CD14-positive monocyte (primary cell): ENCODE measurements around the gene TRIM29. TPM values are rescaled to one million over a fixed set of nuclear protein-coding genes. Genes with fewer than 3 reads are reported as not detected.

Source experiments
- DNase-seq, 3 donors: peaks; one replicate each; pipeline ENCODE4 v3.0.0-alpha.2; 2011 to 2022
- H2AFZ ChIP-seq: 2 replicates; pipeline ENCODE4 v1.6.0; 2012; ENCODE audit warnings: mild to moderate bottlenecking, low read depth, low read length, inconsistent platforms; ENCODE audit not compliant: insufficient read depth, poor library complexity, severe bottlenecking
- H3K27ac ChIP-seq, 2 donors: 1 replicate in 1 of 2; 2 replicates in 1 of 2; pipeline ENCODE4 v1.5.1; 2012 to 2013; ENCODE audit warnings: low read length in 2 of 2, control low read depth in 1 of 2, inconsistent platforms in 1 of 2, low read depth in 1 of 2, mild to moderate bottlenecking in 1 of 2
- H3K27me3 ChIP-seq, 2 donors: one replicate each; pipeline versions ENCODE4 v1.6.0 to v1.6.1; 2011 to 2013; ENCODE audit warnings: low read length in 2 of 2; ENCODE audit not compliant: control insufficient read depth in 2 of 2, insufficient read depth in 2 of 2
- H3K36me3 ChIP-seq, 2 donors: replicated peaks in 1 of 2; 1 replicate in 1 of 2; 2 replicates in 1 of 2; pipeline versions ENCODE4 v1.5.1 to v1.6.1; 2012 to 2013; ENCODE audit warnings: low read length in 2 of 2, control low read depth in 1 of 2, inconsistent platforms in 1 of 2, mild to moderate bottlenecking in 1 of 2; ENCODE audit not compliant: insufficient read depth in 2 of 2, control insufficient read depth in 1 of 2
- H3K4me1 ChIP-seq, 2 donors: 1 replicate in 1 of 2; 2 replicates in 1 of 2; pipeline versions ENCODE4 v1.5.1 to v1.6.1; 2012 to 2013; ENCODE audit warnings: low read length in 2 of 2, control low read depth in 1 of 2, inconsistent platforms in 1 of 2, mild to moderate bottlenecking in 1 of 2, moderate library complexity in 1 of 2; ENCODE audit not compliant: insufficient read depth in 2 of 2, control insufficient read depth in 1 of 2
- H3K4me2 ChIP-seq: replicated peaks from 2 replicates; pipeline ENCODE3; 2012; ENCODE audit warnings: low read length, moderate library complexity, mild to moderate bottlenecking; ENCODE audit not compliant: poor library complexity, severe bottlenecking; ENCODE audit errors: extremely low read depth
- H3K4me3 ChIP-seq, 3 experiments: fragments of 200-600 bp in 1 of 3; sonication (generic) in 1 of 3; replicated peaks in 1 of 3; 1 replicate in 2 of 3; 2 replicates in 1 of 3; pipeline ENCODE4 v1.5.1; 2011 to 2013; ENCODE audit warnings: low read length in 3 of 3, mild to moderate bottlenecking in 3 of 3, control low read depth in 2 of 3, low read depth in 2 of 3, inconsistent platforms in 1 of 3, moderate library complexity in 1 of 3
- H3K79me2 ChIP-seq: 2 replicates; pipeline ENCODE4 v1.6.0; 2012; ENCODE audit warnings: mild to moderate bottlenecking, control low read depth, inconsistent platforms, low read length, moderate library complexity; ENCODE audit not compliant: insufficient read depth
- H3K9ac ChIP-seq: 2 replicates; pipeline ENCODE4 v1.6.0; 2017; ENCODE audit warnings: low read length, mild to moderate bottlenecking; ENCODE audit not compliant: insufficient read depth, poor library complexity, severe bottlenecking
- H3K9me3 ChIP-seq, 2 donors: replicated peaks in 1 of 2; 1 replicate in 1 of 2; 2 replicates in 1 of 2; pipeline versions ENCODE4 v1.5.1 to v1.6.1; 2012 to 2013; ENCODE audit warnings: low read length in 2 of 2, control low read depth in 1 of 2; ENCODE audit not compliant: control insufficient read depth in 1 of 2, insufficient read depth in 1 of 2
- H4K20me1 ChIP-seq: 2 replicates; pipeline ENCODE4 v1.6.0; 2012; ENCODE audit warnings: mild to moderate bottlenecking, low read length, control low read depth, moderate library complexity; ENCODE audit not compliant: insufficient read depth
- H3K27ac Mint-ChIP-seq, 7 donors: one replicate each; pipeline ENCODE4 v1.8.0; 2020; ENCODE audit warnings: mild to moderate bottlenecking in 7 of 7, mixed read lengths in 7 of 7, moderate library complexity in 6 of 7, inconsistent platforms in 2 of 7
- H3K27me3 Mint-ChIP-seq, 3 donors: one replicate each; pipeline ENCODE4 v1.8.0; 2021 to 2022; ENCODE audit warnings: low read depth in 3 of 3, mild to moderate bottlenecking in 3 of 3, mixed read lengths in 3 of 3, moderate library complexity in 3 of 3, inconsistent platforms in 1 of 3
- H3K36me3 Mint-ChIP-seq, 2 donors: one replicate each; pipeline ENCODE4 v1.8.0; 2020; ENCODE audit warnings: mixed read lengths in 2 of 2, inconsistent platforms in 1 of 2, mild to moderate bottlenecking in 1 of 2
- H3K4me1 Mint-ChIP-seq: one replicate; pipeline ENCODE4 v1.8.0; 2020; ENCODE audit warnings: mild to moderate bottlenecking, mixed read lengths
- H3K4me3 Mint-ChIP-seq, 2 donors: one replicate each; pipeline ENCODE4 v1.8.0; 2020; ENCODE audit warnings: mild to moderate bottlenecking in 2 of 2, mixed read lengths in 2 of 2, moderate library complexity in 1 of 2
- H3K9me3 Mint-ChIP-seq, 7 donors: one replicate each; pipeline ENCODE4 v1.8.0; 2020 to 2022; ENCODE audit warnings: mixed read lengths in 7 of 7, mild to moderate bottlenecking in 6 of 7, moderate library complexity in 6 of 7, inconsistent platforms in 2 of 7
- CTCF ChIP-seq: fragments of 200-600 bp; IDR thresholded peaks from one replicate; pipeline ENCODE4 v1.8.0; 2022; ENCODE audit warnings: antibody characterized with exemption, mild to moderate bottlenecking
- WGBS: methylation state at CpG from one replicate; pipeline ENCODE4 v1.1.5; 2013; ENCODE audit warnings: missing lambda C conversion rate; ENCODE audit not compliant: insufficient coverage; 5-methylcytosine and 5-hydroxymethylcytosine counted together
- intact Hi-C, 2 donors: fragments of 100-400 bp; cut with micrococcal nuclease; formaldehyde crosslinking; loops; one replicate each; pipeline versions ENCODE4 v1.15.0 to v1.15.1; 2023
- polyA plus RNA-seq, 3 donors: library from polyadenylated mRNA; depleted of rRNA in 1 of 3; unstranded in 2 of 3; stranded (reverse) in 1 of 3; fragments of 300-500 nt in 2 of 3; fragments of >200 nt in 1 of 3; fragmentation: Illumina TruSeq in 2 of 3; gene quantifications; 1 replicate in 2 of 3; 2 replicates in 1 of 3; pipeline ENCODE4 v1.2.3, GENCODE V29; 2012 to 2021

TRIM29 gene
- polyA plus RNA-seq, 3 donors, result not detected

GRCh38 chr11:120129570-120129969 is 8.3 kb downstream of the TRIM29 start:
- Histone ChIP-seq H4K20me1 (no peaks in the 10 kb centered on the region), H3K4me2 (no peak overlapping the region), H3K4me3 (no peak overlapping the region), H3K27ac (no peak overlapping the region), H3K79me2 (no peaks in the 10 kb centered on the region), H3K4me1 (no peaks in the 10 kb centered on the region), H3K9me3 (no peaks in the 10 kb centered on the region), H2AFZ (no peak overlapping the region), H3K36me3 (no peaks in the 10 kb centered on the region), H3K27me3 (no peaks in the 10 kb centered on the region), H3K9ac (no peak overlapping the region)
- H3K4me3 Mint-ChIP-seq, result no peak overlapping the region
- 77% methylated on average over 5 of the region's 9 CpGs for WGBS
- no peaks in the 10 kb centered on the region for H3K4me1 Mint-ChIP-seq
- DNase-seq, result no peak
- H3K9me3 Mint-ChIP-seq, result no peaks in the 10 kb centered on the region
- TF ChIP-seq CTCF, result no peak
- intact Hi-C loops, result no loop called here
- H3K36me3 Mint-ChIP-seq, result no peaks in the 10 kb centered on the region
- H3K27ac Mint-ChIP-seq, result no peak overlapping the region
- H3K27me3 Mint-ChIP-seq, result peaks cover 1 to 11% (median 5%) of the 10 kb centered on the region in 3 donors

GRCh38 chr11:120128392-120129119 is 9.4 kb downstream of the TRIM29 start:
- H3K27ac ChIP-seq, result no peak overlapping the region
- no peak overlapping the region for H3K4me3 ChIP-seq
- Mint-ChIP-seq H3K4me3 (no peak overlapping the region), H3K27me3 (peaks cover 1 to 11% (median 5%) of the 10 kb centered on the region in 3 donors), H3K9me3 (no peaks in the 10 kb centered on the region), H3K4me1 (no peaks in the 10 kb centered on the region), H3K36me3 (no peaks in the 10 kb centered on the region), H3K27ac (no peak overlapping the region)
- no peaks in the 10 kb centered on the region for H4K20me1 ChIP-seq
- WGBS, result 90% methylated on average over 11 of the region's 14 CpGs
- TF ChIP-seq CTCF, result no peak
- H3K4me2 ChIP-seq, result no peak overlapping the region
- no peaks in the 10 kb centered on the region for H3K79me2 ChIP-seq
- no peak overlapping the region for H2AFZ ChIP-seq
- no peaks in the 10 kb centered on the region for H3K36me3 ChIP-seq
- no peaks in the 10 kb centered on the region for H3K9me3 ChIP-seq
- no peak overlapping the region for H3K9ac ChIP-seq
- H3K27me3 ChIP-seq, result no peaks in the 10 kb centered on the region
- intact Hi-C loops, result no loop called here
- H3K4me1 ChIP-seq, result no peaks in the 10 kb centered on the region
- DNase-seq, result no peak
